Fibroblast of pulmonary artery (primary cell): ENCODE results near the gene DCHS2.

ENCODE experiments used
- DNase-seq: peaks from one replicate; pipeline ENCODE4 v3.0.0-alpha.2; 2010; ENCODE audit warnings: low read depth
- H3K4me3 ChIP-seq: replicated peaks from 2 replicates; pipeline ENCODE4 v1.5.1; 2011; ENCODE audit warnings: low read depth, mild to moderate bottlenecking, control low read depth, low read length, moderate library complexity
- CTCF ChIP-seq: IDR thresholded peaks from 2 replicates; pipeline ENCODE4 v1.5.1; 2011; ENCODE audit warnings: mild to moderate bottlenecking, control low read depth, low read length, inconsistent platforms; ENCODE audit errors: missing control alignments

The DCHS2 gene

GRCh38 chr4:154475820-154476219 lies 15.8 kb downstream of the DCHS2 start:
- H3K4me3 ChIP-seq = no peak overlapping the region
- TF ChIP-seq CTCF = no peak
- no peak for DNase-seq

- H3K4me3 ChIP-seq = no peak overlapping the region
- DNase-seq = no peak
- no peak for TF ChIP-seq CTCF
These were observed 18.1 kb downstream of the DCHS2 start for GRCh38 chr4:154473497-154473896.

- DNase-seq = no peak
- TF ChIP-seq CTCF = no peak
- H3K4me3 ChIP-seq = no peak overlapping the region
These were observed 18.7 kb downstream of the DCHS2 start for GRCh38 chr4:154472858-154473257.

- no peak for DNase-seq
- no peak overlapping the region for H3K4me3 ChIP-seq
- TF ChIP-seq CTCF = no peak
These were observed 19.9 kb downstream of the DCHS2 start for GRCh38 chr4:154471526-154472331.

- TF ChIP-seq CTCF = no peak
- H3K4me3 ChIP-seq = no peak overlapping the region
- no peak for DNase-seq
These were observed 20.6 kb downstream of the DCHS2 start for GRCh38 chr4:154471032-154471431.

GRCh38 chr4:154467886-154468285 lies 23.7 kb downstream of the DCHS2 start:
- no peak overlapping the region for H3K4me3 ChIP-seq
- DNase-seq = no peak

More at GRCh38 chr4:154467886-154468285, 23.7 kb downstream of the DCHS2 start:
- no peak for TF ChIP-seq CTCF
